GM12878 (cell line): ENCODE results near the gene ATOSB. TPM values are rescaled to one million over a fixed set of nuclear protein-coding genes. Genes with fewer than 3 reads are reported as not detected.

Experiments used
- CREM ChIP-seq: IDR thresholded peaks from 2 replicates; pipeline ENCODE4 v1.6.1; 2014; ENCODE audit warnings: antibody characterized with exemption, low read depth
- E2F4 ChIP-seq: IDR thresholded peaks from 2 replicates; pipeline ENCODE4 v1.6.1; 2012; ENCODE audit warnings: low read depth, low read length, improper control_type of control experiment
- EED ChIP-seq: sonication (generic); IDR thresholded peaks from 2 replicates; pipeline ENCODE4 v1.6.1; 2016; ENCODE audit warnings: antibody characterized with exemption, low read depth
- EZH2 ChIP-seq: IDR thresholded peaks from 2 replicates; pipeline ENCODE4 v1.6.1; 2012; ENCODE audit warnings: low read depth, mild to moderate bottlenecking, control low read depth, inconsistent platforms, low read length, borderline replicate concordance; ENCODE audit not compliant: control insufficient read depth
- FOXM1 ChIP-seq: IDR thresholded peaks from 2 replicates; pipeline ENCODE4 v1.6.1; 2012; ENCODE audit warnings: low read depth, mild to moderate bottlenecking, inconsistent platforms, low read length, moderate library complexity
- HDAC6 ChIP-seq: fragments of 200-600 bp; sonication (generic); IDR thresholded peaks from one replicate; pipeline ENCODE4 v1.8.0; 2017; ENCODE audit warnings: antibody characterized with exemption; ENCODE audit not compliant: unreplicated experiment
- IRF4 ChIP-seq: IDR thresholded peaks from 2 replicates; pipeline ENCODE4 v1.6.1; 2011; ENCODE audit warnings: low read depth, low read length
- IRF5 ChIP-seq: fragments of 450-650 bp; IDR thresholded peaks from 2 replicates; pipeline ENCODE4 v1.6.1; 2017; ENCODE audit warnings: borderline replicate concordance
- JUNB ChIP-seq: IDR thresholded peaks from 2 replicates; pipeline ENCODE4 v1.6.1; 2016; ENCODE audit warnings: antibody characterized with exemption, mild to moderate bottlenecking
- MEF2B ChIP-seq: fragments of 450-650 bp; IDR thresholded peaks from 2 replicates; pipeline ENCODE4 v1.6.1; 2018; ENCODE audit warnings: mild to moderate bottlenecking, moderate library complexity; ENCODE audit not compliant: partially characterized antibody, poor library complexity, severe bottlenecking
- MTA2 ChIP-seq: fragments of 450-650 bp; IDR thresholded peaks from 2 replicates; pipeline ENCODE4 v1.6.1; 2016; ENCODE audit warnings: low read depth, mild to moderate bottlenecking, moderate library complexity
- MTA3 ChIP-seq: IDR thresholded peaks from 2 replicates; pipeline ENCODE4 v1.6.1; 2012; ENCODE audit warnings: low read length, inconsistent platforms, borderline replicate concordance
- MYC ChIP-seq: IDR thresholded peaks from 2 replicates; pipeline ENCODE4 v1.6.1; 2011; ENCODE audit warnings: mild to moderate bottlenecking, low read length, moderate library complexity, inconsistent platforms; ENCODE audit not compliant: insufficient read depth, insufficient replicate concordance, insufficient read length, severe bottlenecking
- USF2 ChIP-seq: IDR thresholded peaks from 2 replicates; pipeline ENCODE4 v1.6.1; 2011; ENCODE audit warnings: low read depth, low read length, improper control_type of control experiment, borderline replicate concordance
- ZBED1 ChIP-seq: IDR thresholded peaks from 2 replicates; pipeline ENCODE4 v1.6.1; 2016; ENCODE audit warnings: borderline replicate concordance
- ZNF274 ChIP-seq: IDR thresholded peaks from one replicate; pipeline ENCODE4 v1.8.0; 2011; ENCODE audit not compliant: insufficient read length, insufficient read depth
- ZSCAN29 ChIP-seq: fragments of 450-650 bp; IDR thresholded peaks from 2 replicates; pipeline ENCODE4 v1.6.1; 2017; ENCODE audit warnings: mild to moderate bottlenecking, moderate library complexity
- polyA plus RNA-seq, 11 experiments: library from polyadenylated mRNA; depleted of rRNA in 4 of 11; unstranded in 6 of 11; stranded (reverse) in 5 of 11; fragments of >200 nt; fragmentation: Nextera tagmentation in 4 of 11; fragmentation: Illumina TruSeq in 1 of 11; extraction: Ambion mirVana in 4 of 11; extraction: Trizol in 1 of 11; gene quantifications; 1 replicate in 1 of 11; 2 replicates in 10 of 11; pipeline versions ENCODE4 v1.2.1 to v1.2.3, GENCODE V29; 2011 to 2016; ENCODE audit warnings: inconsistent platforms in 2 of 11, missing spikeins in 2 of 11, low read depth in 1 of 11
- total RNA-seq, 4 experiments: library from RNA; depleted of rRNA in 3 of 4; stranded (reverse); fragments of >200 nt in 3 of 4; fragmentation: Illumina TruSeq in 1 of 4; extraction: Trizol in 1 of 4; gene quantifications; 2 replicates each; pipeline versions ENCODE4 v1.2.1 to v1.2.3, GENCODE V29; 2013 to 2021
- TF ChIP-seq, protein P1 (sequence below): IDR thresholded peaks from 2 replicates; pipeline ENCODE4 v1.6.1; 2011; ENCODE audit warnings: low read depth, mild to moderate bottlenecking, low read length, moderate library complexity, borderline replicate concordance; ENCODE audit errors: extremely low read depth
- TF ChIP-seq, protein P2 (sequence below): fragments of 450-650 bp; IDR thresholded peaks from 2 replicates; pipeline ENCODE4 v1.6.1; 2017; ENCODE audit warnings: antibody characterized with exemption, mild to moderate bottlenecking, moderate library complexity
- TF ChIP-seq, protein P3 (sequence below): IDR thresholded peaks from 2 replicates; pipeline ENCODE4 v1.6.1; 2012; ENCODE audit warnings: low read depth, low read length, improper control_type of control experiment
- TF ChIP-seq, protein P4 (sequence below): IDR thresholded peaks from 2 replicates; pipeline ENCODE4 v1.6.1; 2012; ENCODE audit warnings: low read depth, low read length, improper control_type of control experiment

Gene ATOSB
- total and polyA plus RNA-seq, 10 of the 15 experiments (the other 5 are each of a cell fraction or from before 2014, with no cell fraction given): 0.60 to 5.4 (median 2.5) TPM

GRCh38 chr9:35096035-35096849 lies 19.4 kb downstream of the ATOSB start, which contains the start of gene PIGO (continued):
- TF ChIP-seq MEF2B (peak; percentile 71), ZBED1 (no peak), USF2 (no peak), EZH2 (no peak), E2F4 (no peak), IRF4 (peak; percentile 25; the same call in 1 of the 2 replicates), MYC (peak; percentile 71), HDAC6 (peak; percentile 29), CREM (peak; percentile 77), MTA3 (no peak; the same call in 1 of the 2 replicates), JUNB (no peak), ZNF274 (no peak), ZSCAN29 (no peak; the same call in none of the 2 replicates), MTA2 (0 out of 2 replicates have a peak, but pooled peaks have one; percentile 9), FOXM1 (peak; percentile 84), IRF5 (0 out of 2 replicates have a peak, but pooled peaks have one; percentile 6), EED (peak; percentile 67; the same call in 1 of the 2 replicates)
- TF ChIP-seq, protein P1, sequence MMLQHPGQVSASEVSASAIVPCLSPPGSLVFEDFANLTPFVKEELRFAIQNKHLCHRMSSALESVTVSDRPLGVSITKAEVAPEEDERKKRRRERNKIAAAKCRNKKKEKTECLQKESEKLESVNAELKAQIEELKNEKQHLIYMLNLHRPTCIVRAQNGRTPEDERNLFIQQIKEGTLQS: no peak
- TF ChIP-seq, protein P2, sequence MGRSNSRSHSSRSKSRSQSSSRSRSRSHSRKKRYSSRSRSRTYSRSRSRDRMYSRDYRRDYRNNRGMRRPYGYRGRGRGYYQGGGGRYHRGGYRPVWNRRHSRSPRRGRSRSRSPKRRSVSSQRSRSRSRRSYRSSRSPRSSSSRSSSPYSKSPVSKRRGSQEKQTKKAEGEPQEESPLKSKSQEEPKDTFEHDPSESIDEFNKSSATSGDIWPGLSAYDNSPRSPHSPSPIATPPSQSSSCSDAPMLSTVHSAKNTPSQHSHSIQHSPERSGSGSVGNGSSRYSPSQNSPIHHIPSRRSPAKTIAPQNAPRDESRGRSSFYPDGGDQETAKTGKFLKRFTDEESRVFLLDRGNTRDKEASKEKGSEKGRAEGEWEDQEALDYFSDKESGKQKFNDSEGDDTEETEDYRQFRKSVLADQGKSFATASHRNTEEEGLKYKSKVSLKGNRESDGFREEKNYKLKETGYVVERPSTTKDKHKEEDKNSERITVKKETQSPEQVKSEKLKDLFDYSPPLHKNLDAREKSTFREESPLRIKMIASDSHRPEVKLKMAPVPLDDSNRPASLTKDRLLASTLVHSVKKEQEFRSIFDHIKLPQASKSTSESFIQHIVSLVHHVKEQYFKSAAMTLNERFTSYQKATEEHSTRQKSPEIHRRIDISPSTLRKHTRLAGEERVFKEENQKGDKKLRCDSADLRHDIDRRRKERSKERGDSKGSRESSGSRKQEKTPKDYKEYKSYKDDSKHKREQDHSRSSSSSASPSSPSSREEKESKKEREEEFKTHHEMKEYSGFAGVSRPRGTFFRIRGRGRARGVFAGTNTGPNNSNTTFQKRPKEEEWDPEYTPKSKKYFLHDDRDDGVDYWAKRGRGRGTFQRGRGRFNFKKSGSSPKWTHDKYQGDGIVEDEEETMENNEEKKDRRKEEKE: no peak
- TF ChIP-seq, protein P3, sequence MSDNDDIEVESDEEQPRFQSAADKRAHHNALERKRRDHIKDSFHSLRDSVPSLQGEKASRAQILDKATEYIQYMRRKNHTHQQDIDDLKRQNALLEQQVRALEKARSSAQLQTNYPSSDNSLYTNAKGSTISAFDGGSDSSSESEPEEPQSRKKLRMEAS: no peak; the same call in 1 of the 2 replicates
- TF ChIP-seq, protein P4, sequence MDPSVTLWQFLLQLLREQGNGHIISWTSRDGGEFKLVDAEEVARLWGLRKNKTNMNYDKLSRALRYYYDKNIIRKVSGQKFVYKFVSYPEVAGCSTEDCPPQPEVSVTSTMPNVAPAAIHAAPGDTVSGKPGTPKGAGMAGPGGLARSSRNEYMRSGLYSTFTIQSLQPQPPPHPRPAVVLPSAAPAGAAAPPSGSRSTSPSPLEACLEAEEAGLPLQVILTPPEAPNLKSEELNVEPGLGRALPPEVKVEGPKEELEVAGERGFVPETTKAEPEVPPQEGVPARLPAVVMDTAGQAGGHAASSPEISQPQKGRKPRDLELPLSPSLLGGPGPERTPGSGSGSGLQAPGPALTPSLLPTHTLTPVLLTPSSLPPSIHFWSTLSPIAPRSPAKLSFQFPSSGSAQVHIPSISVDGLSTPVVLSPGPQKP: peak; percentile 89
